ENCODE measurements around the gene TYK2. TPM values are rescaled to one million over a fixed set of nuclear protein-coding genes. Genes with fewer than 3 reads are reported as not detected.
A peak's percentile ranks its signal among the peaks of the same experiment; 100 is the strongest.

Gene TYK2
- total and polyA plus RNA-seq, 2 of the 13 experiments (the other 11 are each of a cell fraction or from before 2014, with no cell fraction given), result 38.8 to 60.1 TPM

DNA sequence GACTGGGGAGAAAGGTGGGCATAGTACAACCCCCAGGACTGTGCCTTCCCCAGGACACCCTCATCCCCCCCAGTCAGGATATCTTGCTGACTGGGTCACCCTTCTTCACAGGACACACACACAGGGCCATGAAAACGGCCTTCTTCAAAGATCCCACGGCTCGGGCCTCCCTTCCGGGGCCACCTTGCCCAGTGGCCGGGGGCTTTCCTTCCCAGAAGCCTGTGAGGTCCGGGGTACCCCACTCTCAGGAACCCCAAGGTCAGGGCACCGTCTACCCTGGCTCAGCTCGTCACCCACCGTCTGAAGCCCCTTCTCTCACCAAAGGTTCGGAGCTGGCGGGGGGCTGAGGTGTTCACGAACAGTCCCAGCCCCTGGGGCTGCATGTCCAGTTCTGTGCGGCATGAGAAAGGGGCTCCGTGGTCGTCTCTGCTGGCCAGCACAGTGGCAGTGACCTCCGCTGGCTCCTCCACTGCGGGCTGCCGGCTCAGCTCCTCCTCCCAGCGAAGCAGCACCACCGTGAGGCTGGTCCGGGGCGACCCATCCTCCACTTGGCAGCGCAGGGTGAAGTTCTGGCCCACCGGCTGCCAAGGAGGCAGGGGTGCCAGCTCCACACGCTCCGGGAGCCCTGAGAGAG lies 44.9 kb downstream of the TYK2 start (continued):
- no peak for TF ChIP-seq SP1 (IDR thresholded peaks at IDR 0.05)
- TF ChIP-seq SP1 (CRISPR knock-in tag; IDR thresholded peaks at IDR 0.05), result 0 out of 2 replicates have a peak, but pooled peaks have one; percentile 46
- TF ChIP-seq TBP (CRISPR knock-in tag; IDR thresholded peaks at IDR 0.05), result no peak
- TF ChIP-seq PHF8 (CRISPR knock-in tag; IDR thresholded peaks at IDR 0.05), result 0 out of 2 replicates have a peak, but pooled peaks have one; percentile 13
- no peak for TF ChIP-seq ZNF256 (CRISPR knock-in tag; conservative IDR thresholded peaks at IDR 0.05)
- TF ChIP-seq SALL1 (CRISPR knock-in tag; IDR thresholded peaks at IDR 0.05), result peak; percentile 6; the same call in 1 of the 2 replicates
- TF ChIP-seq ZNF564 (CRISPR knock-in tag; IDR thresholded peaks at IDR 0.05), result 0 out of 2 replicates have a peak, but pooled peaks have one; percentile 8
- no peak for TF ChIP-seq SP5 (CRISPR knock-in tag; IDR thresholded peaks at IDR 0.05; ENCODE audit: borderline replicate concordance, low read depth)
- 0 out of 2 replicates have a peak, but pooled peaks have one; percentile 46 for TF ChIP-seq ZNF672 (CRISPR knock-in tag; IDR thresholded peaks at IDR 0.05)
- TF ChIP-seq ZNF274 (CRISPR knock-in tag; IDR thresholded peaks at IDR 0.05), result 0 out of 2 replicates have a peak, but pooled peaks have one; percentile 42
- no peak for TF ChIP-seq ZNF790 (CRISPR knock-in tag; IDR thresholded peaks at IDR 0.05; ENCODE audit: borderline replicate concordance)
- TF ChIP-seq SATB2 (CRISPR knock-in tag; IDR thresholded peaks at IDR 0.05), result no peak
- 0 out of 4 replicates have a peak, but pooled peaks of 1 of the 2 experiments have one; percentile 12 for TF ChIP-seq NR2F1 (CRISPR knock-in tag; IDR thresholded peaks at IDR 0.05)
- no peak for TF ChIP-seq TEAD3 (CRISPR knock-in tag; optimal IDR thresholded peaks at IDR 0.05; ENCODE audit: borderline replicate concordance)
- TF ChIP-seq SALL2 (CRISPR knock-in tag; IDR thresholded peaks at IDR 0.05), result no peak
- peak; percentile 19; the same call in 1 of the 2 replicates for TF ChIP-seq ZNF768 (CRISPR knock-in tag; IDR thresholded peaks at IDR 0.05)
- TF ChIP-seq MTA3 (CRISPR knock-in tag; IDR thresholded peaks at IDR 0.05), result no peak
- TF ChIP-seq GATAD1 (CRISPR knock-in tag; IDR thresholded peaks at IDR 0.05), result 0 out of 2 replicates have a peak, but pooled peaks have one; percentile 18
- no peak for TF ChIP-seq SMARCE1 (IDR thresholded peaks at IDR 0.05; ENCODE audit: borderline replicate concordance)
- TF ChIP-seq ZNF558 (CRISPR knock-in tag; IDR thresholded peaks at IDR 0.05; ENCODE audit: borderline replicate concordance), result 0 out of 2 replicates have a peak, but pooled peaks have one; percentile 51
- TF ChIP-seq, protein P1, sequence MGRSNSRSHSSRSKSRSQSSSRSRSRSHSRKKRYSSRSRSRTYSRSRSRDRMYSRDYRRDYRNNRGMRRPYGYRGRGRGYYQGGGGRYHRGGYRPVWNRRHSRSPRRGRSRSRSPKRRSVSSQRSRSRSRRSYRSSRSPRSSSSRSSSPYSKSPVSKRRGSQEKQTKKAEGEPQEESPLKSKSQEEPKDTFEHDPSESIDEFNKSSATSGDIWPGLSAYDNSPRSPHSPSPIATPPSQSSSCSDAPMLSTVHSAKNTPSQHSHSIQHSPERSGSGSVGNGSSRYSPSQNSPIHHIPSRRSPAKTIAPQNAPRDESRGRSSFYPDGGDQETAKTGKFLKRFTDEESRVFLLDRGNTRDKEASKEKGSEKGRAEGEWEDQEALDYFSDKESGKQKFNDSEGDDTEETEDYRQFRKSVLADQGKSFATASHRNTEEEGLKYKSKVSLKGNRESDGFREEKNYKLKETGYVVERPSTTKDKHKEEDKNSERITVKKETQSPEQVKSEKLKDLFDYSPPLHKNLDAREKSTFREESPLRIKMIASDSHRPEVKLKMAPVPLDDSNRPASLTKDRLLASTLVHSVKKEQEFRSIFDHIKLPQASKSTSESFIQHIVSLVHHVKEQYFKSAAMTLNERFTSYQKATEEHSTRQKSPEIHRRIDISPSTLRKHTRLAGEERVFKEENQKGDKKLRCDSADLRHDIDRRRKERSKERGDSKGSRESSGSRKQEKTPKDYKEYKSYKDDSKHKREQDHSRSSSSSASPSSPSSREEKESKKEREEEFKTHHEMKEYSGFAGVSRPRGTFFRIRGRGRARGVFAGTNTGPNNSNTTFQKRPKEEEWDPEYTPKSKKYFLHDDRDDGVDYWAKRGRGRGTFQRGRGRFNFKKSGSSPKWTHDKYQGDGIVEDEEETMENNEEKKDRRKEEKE (IDR thresholded peaks at IDR 0.05), result no peak
- TF ChIP-seq ZNF331 (CRISPR knock-in tag; IDR thresholded peaks at IDR 0.05), result peak; percentile 68; the same call in 1 of the 2 replicates
- no peak for TF ChIP-seq FOXA1 (IDR thresholded peaks at IDR 0.05)
- no peak for TF ChIP-seq FOXA1 (CRISPR knock-in tag; IDR thresholded peaks at IDR 0.05)
- TF ChIP-seq IRF2 (CRISPR knock-in tag; IDR thresholded peaks at IDR 0.05), result peak; percentile 59; the same call in 1 of the 2 replicates
- TF ChIP-seq HMGA1 (CRISPR knock-in tag; conservative IDR thresholded peaks at IDR 0.05), result no peak
- TF ChIP-seq, protein P2, sequence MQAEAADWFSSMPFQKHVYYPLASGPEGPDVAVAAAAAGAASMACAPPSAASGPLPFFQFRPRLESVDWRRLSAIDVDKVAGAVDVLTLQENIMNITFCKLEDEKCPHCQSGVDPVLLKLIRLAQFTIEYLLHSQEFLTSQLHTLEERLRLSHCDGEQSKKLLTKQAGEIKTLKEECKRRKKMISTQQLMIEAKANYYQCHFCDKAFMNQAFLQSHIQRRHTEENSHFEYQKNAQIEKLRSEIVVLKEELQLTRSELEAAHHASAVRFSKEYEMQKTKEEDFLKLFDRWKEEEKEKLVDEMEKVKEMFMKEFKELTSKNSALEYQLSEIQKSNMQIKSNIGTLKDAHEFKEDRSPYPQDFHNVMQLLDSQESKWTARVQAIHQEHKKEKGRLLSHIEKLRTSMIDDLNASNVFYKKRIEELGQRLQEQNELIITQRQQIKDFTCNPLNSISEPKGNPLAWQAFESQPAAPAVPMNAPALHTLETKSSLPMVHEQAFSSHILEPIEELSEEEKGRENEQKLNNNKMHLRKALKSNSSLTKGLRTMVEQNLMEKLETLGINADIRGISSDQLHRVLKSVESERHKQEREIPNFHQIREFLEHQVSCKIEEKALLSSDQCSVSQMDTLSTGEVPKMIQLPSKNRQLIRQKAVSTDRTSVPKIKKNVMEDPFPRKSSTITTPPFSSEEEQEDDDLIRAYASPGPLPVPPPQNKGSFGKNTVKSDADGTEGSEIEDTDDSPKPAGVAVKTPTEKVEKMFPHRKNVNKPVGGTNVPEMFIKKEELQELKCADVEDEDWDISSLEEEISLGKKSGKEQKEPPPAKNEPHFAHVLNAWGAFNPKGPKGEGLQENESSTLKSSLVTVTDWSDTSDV (CRISPR knock-in tag; IDR thresholded peaks at IDR 0.05), result 0 out of 2 replicates have a peak, but pooled peaks have one; percentile 14
- TF ChIP-seq, protein P3, sequence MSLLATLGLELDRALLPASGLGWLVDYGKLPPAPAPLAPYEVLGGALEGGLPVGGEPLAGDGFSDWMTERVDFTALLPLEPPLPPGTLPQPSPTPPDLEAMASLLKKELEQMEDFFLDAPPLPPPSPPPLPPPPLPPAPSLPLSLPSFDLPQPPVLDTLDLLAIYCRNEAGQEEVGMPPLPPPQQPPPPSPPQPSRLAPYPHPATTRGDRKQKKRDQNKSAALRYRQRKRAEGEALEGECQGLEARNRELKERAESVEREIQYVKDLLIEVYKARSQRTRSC (CRISPR knock-in tag; IDR thresholded peaks at IDR 0.05; ENCODE audit: low read depth), result no peak
